ENCODE results near the gene SMAD7. TPM values are rescaled to one million over a fixed set of nuclear protein-coding genes. Genes with fewer than 3 reads are reported as not detected.

SMAD7 gene
- total and polyA plus RNA-seq, 2 experiments from 2014 or later = 11.8 to 29.8 TPM

DNA sequence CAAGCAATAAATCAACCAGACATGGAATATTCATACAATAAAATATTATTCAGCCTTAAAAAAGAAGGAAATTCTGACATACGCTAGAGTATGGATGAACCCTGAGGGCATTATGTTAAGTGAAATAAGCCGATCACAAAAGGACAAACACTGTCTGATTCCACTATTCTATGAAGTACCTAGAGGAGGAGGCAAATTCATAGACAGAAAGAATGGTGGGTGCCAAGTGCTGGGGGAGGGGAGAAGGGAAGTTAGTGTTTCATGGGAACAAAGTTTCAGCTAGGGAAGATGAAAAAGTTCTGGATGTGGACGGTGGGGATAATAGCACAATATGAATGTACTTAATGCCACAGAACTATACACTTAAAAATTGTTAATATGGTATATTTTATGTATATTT is 19.8 kb downstream of the SMAD7 start:
- no peak for TF ChIP-seq CREB1 (CRISPR knock-in tag; IDR thresholded peaks at IDR 0.05; ENCODE audit: low read depth)
- TF ChIP-seq POLR2AphosphoS5 (IDR thresholded peaks at IDR 0.05; ENCODE audit: low read depth) = no peak
- TF ChIP-seq, protein P1, sequence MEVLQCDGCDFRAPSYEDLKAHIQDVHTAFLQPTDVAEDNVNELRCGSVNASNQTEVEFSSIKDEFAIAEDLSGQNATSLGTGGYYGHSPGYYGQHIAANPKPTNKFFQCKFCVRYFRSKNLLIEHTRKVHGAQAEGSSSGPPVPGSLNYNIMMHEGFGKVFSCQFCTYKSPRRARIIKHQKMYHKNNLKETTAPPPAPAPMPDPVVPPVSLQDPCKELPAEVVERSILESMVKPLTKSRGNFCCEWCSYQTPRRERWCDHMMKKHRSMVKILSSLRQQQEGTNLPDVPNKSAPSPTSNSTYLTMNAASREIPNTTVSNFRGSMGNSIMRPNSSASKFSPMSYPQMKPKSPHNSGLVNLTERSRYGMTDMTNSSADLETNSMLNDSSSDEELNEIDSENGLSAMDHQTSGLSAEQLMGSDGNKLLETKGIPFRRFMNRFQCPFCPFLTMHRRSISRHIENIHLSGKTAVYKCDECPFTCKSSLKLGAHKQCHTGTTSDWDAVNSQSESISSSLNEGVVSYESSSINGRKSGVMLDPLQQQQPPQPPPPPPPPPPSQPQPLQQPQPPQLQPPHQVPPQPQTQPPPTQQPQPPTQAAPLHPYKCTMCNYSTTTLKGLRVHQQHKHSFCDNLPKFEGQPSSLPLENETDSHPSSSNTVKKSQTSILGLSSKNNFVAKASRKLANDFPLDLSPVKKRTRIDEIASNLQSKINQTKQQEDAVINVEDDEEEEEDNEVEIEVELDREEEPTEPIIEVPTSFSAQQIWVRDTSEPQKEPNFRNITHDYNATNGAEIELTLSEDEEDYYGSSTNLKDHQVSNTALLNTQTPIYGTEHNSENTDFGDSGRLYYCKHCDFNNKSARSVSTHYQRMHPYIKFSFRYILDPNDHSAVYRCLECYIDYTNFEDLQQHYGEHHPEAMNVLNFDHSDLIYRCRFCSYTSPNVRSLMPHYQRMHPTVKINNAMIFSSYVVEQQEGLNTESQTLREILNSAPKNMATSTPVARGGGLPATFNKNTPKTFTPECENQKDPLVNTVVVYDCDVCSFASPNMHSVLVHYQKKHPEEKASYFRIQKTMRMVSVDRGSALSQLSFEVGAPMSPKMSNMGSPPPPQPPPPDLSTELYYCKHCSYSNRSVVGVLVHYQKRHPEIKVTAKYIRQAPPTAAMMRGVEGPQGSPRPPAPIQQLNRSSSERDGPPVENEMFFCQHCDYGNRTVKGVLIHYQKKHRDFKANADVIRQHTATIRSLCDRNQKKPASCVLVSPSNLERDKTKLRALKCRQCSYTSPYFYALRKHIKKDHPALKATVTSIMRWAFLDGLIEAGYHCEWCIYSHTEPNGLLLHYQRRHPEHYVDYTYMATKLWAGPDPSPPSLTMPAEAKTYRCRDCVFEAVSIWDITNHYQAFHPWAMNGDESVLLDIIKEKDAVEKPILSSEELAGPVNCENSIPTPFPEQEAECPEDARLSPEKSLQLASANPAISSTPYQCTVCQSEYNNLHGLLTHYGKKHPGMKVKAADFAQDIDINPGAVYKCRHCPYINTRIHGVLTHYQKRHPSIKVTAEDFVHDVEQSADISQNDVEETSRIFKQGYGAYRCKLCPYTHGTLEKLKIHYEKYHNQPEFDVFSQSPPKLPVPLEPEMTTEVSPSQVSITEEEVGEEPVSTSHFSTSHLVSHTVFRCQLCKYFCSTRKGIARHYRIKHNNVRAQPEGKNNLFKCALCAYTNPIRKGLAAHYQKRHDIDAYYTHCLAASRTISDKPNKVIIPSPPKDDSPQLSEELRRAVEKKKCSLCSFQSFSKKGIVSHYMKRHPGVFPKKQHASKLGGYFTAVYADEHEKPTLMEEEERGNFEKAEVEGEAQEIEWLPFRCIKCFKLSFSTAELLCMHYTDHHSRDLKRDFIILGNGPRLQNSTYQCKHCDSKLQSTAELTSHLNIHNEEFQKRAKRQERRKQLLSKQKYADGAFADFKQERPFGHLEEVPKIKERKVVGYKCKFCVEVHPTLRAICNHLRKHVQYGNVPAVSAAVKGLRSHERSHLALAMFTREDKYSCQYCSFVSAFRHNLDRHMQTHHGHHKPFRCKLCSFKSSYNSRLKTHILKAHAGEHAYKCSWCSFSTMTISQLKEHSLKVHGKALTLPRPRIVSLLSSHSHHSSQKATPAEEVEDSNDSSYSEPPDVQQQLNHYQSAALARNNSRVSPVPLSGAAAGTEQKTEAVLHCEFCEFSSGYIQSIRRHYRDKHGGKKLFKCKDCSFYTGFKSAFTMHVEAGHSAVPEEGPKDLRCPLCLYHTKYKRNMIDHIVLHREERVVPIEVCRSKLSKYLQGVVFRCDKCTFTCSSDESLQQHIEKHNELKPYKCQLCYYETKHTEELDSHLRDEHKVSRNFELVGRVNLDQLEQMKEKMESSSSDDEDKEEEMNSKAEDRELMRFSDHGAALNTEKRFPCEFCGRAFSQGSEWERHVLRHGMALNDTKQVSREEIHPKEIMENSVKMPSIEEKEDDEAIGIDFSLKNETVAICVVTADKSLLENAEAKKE (CRISPR knock-in tag; IDR thresholded peaks at IDR 0.05) = no peak
- TF ChIP-seq ZNF114 (CRISPR knock-in tag; IDR thresholded peaks at IDR 0.05) = no peak
- TF ChIP-seq JUNB (IDR thresholded peaks at IDR 0.05; ENCODE audit: unreplicated experiment) = no peak
- TF ChIP-seq, protein P2, sequence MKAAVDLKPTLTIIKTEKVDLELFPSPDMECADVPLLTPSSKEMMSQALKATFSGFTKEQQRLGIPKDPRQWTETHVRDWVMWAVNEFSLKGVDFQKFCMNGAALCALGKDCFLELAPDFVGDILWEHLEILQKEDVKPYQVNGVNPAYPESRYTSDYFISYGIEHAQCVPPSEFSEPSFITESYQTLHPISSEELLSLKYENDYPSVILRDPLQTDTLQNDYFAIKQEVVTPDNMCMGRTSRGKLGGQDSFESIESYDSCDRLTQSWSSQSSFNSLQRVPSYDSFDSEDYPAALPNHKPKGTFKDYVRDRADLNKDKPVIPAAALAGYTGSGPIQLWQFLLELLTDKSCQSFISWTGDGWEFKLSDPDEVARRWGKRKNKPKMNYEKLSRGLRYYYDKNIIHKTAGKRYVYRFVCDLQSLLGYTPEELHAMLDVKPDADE (IDR thresholded peaks at IDR 0.05) = no peak
- no peak for TF ChIP-seq ZNF331 (CRISPR knock-in tag; IDR thresholded peaks at IDR 0.05; ENCODE audit: low read depth)
- no peak for TF ChIP-seq NANOG (IDR thresholded peaks at IDR 0.05; ENCODE audit: borderline replicate concordance)
- no peak for TF ChIP-seq EZH2phosphoT487 (IDR thresholded peaks at IDR 0.05; ENCODE audit: unreplicated experiment)
- H3K4me3 ChIP-seq = peak overlapping the region; percentile 42; the same call in 1 of the 2 replicates
- H2AFZ ChIP-seq = no peak overlapping the region
- Mint-ChIP-seq H3K9me3 (no peaks in the 10 kb centered on the region), H3K4me3 (peak overlapping the region; percentile 52; the same call in 2 of the 3 replicates), H3K36me3 (ENCODE audit: low read depth) (peaks cover 19% of the 10 kb centered on the region; the same call in 2 of the 3 replicates), H3K27me3 (ENCODE audit: insufficient read depth, low read depth, poor library complexity) (peaks cover 36% of the 10 kb centered on the region), H3K27ac (no peak overlapping the region), H3K4me1 (peaks cover 100% of the 10 kb centered on the region)
- peaks cover 96% of the 10 kb centered on the region for H3K4me1 ChIP-seq (ENCODE audit: insufficient read depth)
- H3K36me3 ChIP-seq (ENCODE audit: insufficient read depth) = no peaks in the 10 kb centered on the region
- peaks cover 40% of the 10 kb centered on the region for H4K20me1 ChIP-seq (replicated peaks; ENCODE audit: insufficient read depth)
- peaks cover 100% of the 10 kb centered on the region for H3K79me2 ChIP-seq (replicated peaks; ENCODE audit: insufficient read depth)
- H3K27me3 ChIP-seq (ENCODE audit: insufficient read depth) = no peaks in the 10 kb centered on the region
- 0 out of 2 replicates have a peak overlapping the region, but pooled peaks have one; percentile 1 for H3K27ac ChIP-seq (ENCODE audit: low read depth)
- DNase-seq (ENCODE audit: low spot score) (no peak), ATAC-seq (no peak)
- H3F3A ChIP-seq (replicated peaks; ENCODE audit: low read depth) = peaks cover 16% of the 10 kb centered on the region; the same call in 1 of the 2 replicates
- no peaks in the 10 kb centered on the region for H3K9me2 ChIP-seq (ENCODE audit: insufficient read depth)
- H3K4me2 ChIP-seq = peak overlapping the region; percentile 78
